Activated CD4-positive, alpha-beta T cell treated with anti-CD3 and anti-CD28 coated beads for 1 hour (primary cell): ENCODE results near the gene PLK5.
A peak's percentile ranks its signal among the peaks of the same experiment; 100 is the strongest.
"Not testable (repeated sequence)": the region's sequence is repeated elsewhere in the genome, so short reads cannot be mapped to it uniquely, and the experiment has no call there.

Experiments used
- DNase-seq: peaks from one replicate; pipeline ENCODE4 v3.0.0-alpha.2; 2020

PLK5 gene

DNA sequence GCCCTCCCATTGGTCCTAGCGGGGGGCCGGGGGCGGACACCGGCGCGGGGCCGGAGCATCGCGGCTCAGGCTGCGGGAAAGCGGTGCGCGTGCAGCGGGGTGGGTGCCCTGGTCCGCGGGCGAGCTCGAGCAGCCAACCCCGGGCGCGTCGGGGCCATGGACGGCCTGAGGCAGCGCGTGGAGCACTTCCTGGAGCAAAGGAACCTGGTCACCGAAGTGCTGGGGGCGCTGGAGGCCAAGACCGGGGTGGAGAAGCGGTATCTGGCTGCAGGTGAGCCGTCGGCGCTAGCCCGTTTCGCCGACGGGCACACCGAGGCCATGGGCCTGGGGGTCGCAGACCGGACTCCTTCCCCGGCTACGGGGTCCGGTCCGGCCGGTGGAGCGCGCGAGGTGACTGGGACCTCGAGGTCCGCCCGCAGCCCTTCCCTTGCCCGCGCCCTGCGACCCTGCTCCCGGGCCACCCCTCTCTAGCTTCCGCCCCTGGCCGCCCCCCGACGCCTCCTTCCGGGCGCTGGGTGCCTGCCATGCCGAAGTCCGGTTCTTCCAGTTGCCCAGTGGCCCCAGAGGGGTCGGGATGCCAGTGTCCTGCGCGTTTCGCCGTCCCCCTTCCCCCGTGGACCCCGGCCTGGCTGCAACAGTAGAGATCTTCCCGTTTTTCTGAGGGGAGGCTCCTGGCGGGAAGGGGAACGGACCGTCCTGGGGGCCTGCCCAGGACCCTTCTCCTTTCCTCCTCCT lies 32.6 kb upstream of the PLK5 start, which contains the start of gene REEP6:
TSS of gene REEP6 (plus strand) at position 68 of the 735 bp plus-strand sequence. CDS start at position 157, 89 bp downstream.
- DNase-seq: no peak

GRCh38 chr19:1491849-1492170 lies 32.1 kb upstream of the PLK5 start:
- no peak for DNase-seq

- no peak for DNase-seq
Observed at GRCh38 chr19:1492474-1493006, 31.3 kb upstream of the PLK5 start.

DNA sequence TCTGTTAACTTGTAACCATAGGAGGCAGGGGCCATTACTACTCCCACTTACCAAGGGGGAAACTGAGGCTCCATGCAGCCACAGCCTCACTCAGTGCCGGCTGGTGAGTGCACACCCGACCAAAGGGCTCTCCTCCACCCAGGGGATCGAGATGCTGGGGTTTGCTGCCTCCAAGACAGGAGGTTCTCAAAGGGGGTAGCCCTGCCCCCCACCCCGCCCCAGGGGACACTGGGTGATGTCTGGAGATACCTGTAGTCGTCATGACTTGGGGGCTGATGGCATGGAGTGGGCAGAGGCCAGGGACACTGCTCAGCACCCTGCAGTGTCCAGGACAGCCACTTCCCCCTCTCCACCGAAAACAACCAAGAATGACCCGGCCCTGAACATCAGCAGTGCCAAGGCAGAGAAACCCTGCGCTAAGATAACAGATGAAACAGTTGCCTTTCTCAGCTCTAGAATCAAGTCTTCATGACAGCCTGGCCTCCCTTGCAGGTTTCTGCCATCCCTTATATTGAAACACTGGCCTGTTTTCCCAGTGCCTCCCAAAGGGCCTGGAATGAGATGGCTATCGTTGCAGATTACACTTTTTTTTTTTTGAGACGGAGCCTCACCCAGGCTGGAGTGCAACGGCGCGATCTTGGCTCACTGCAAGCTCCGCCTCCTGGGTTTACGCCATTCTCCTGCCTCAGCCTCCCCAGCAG lies 29.6 kb upstream of the PLK5 start:
- no peak for DNase-seq

DNA sequence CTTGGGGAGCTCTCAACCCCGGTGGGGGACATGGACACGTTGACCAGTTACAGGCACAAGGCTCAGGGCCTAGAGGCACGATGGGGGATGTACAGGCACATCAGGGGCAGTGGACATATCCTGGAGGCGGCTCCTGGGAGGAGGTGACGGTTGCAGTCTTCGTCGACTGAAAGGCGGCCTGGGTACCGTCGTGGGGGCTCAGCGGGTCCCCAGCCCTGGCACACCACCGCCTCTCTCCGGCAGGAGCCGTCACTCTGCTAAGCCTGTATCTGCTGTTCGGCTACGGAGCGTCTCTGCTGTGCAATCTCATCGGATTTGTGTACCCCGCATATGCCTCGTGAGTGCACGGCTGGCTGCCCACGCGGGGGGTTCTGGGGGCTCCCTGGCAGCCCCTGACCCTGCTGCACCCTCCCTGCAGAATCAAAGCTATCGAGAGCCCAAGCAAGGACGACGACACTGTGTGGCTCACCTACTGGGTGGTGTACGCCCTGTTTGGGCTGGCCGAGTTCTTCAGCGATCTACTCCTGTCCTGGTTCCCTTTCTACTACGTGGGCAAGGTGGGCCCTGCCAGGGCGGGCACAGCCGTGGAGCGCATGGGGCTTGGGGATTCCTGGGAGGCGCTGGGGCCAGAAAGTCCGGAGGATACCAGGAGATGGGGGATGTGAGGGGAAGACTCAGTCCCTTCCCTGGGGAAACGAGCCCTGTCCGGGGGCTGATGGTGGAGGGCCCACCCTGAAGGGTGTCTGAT lies 28.7 kb upstream of the PLK5 start:
- no peak for DNase-seq

- DNase-seq: no peak
Observed at GRCh38 chr19:1495799-1496713, 27.8 kb upstream of the PLK5 start.

DNA sequence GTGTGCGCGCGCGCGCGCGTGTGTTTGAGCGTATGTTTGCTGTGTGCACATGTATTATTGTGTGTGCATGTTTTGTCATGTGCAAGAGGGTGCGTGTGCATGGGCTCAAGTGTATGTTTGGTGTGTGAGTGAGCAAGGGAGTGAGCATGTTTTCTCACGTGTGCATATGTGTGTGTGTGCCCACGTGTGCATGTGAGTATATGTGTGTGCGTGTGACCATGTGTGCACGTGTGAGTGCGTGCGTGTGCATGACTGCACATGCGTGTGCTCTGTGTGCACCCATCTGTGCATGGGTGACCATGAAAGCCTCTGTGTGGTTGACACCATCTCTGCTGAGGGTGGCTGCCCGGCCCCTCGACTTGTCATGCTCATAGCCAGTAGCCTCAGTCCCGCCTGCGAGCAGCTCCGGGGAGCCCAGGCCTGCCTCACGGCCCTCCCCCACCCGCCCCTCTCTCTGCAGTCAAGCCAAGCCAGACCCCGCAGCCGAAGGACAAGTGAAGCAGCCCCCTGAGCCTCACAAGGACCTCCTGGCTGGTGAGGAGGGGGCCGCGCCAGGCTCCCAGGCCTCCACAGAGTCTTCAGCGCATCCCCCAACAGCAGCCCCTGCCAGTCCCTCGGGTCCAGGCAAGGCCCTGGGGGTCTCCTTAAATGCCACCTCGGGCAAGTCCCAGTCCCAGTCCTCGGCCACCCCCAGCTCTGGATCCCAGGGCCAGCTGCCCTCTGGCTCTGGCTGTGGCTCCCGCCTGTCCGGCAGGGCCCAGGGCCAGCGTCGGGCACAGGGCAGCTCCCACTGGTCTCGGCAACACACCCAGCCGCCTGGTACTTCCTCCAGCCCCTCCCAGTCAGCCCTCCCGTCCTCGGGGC lies 26.9 kb upstream of the PLK5 start:
- DNase-seq: no peak

- DNase-seq: no peak
Observed at GRCh38 chr19:1497578-1498235, 26.2 kb upstream of the PLK5 start.

- not testable (repeated sequence) for DNase-seq
Observed at GRCh38 chr19:1499231-1499630, 24.6 kb upstream of the PLK5 start.

GRCh38 chr19:1501200-1501595 lies 22.7 kb upstream of the PLK5 start:
- DNase-seq: no peak

DNA sequence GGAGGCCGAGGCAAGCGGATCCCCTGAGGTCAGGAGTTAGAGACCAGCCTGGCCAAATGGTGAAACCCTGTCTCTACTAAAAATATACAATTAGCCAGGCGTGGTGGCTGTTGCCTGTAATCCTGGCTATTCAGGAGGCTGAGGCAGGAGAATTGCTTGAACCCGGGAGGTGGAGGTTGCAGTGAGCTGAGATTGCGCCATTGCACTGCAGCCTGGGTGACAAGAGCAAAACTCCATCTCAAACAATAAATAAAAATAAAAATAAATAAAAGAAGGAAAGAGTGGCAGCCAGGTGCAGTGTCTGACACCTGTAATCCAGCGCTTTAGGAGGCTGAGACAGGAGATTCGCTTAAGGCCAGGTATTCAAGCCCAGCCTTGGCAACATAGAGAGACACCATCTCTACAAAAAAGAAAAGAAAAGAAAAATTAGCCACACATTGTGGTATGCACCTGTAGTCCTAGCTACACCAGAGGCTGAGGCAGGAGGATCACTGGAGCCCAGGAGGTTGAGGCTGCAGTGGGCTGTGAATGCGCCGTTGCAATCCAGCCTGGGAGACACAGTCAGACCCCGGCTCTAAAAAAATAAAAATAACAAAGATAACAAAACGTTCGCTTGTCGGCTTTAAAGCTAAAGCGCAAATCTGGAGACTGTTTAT lies 21.3 kb upstream of the PLK5 start:
- no peak for DNase-seq

- DNase-seq: peak; percentile 41
Observed at GRCh38 chr19:1503089-1503924, 20.6 kb upstream of the PLK5 start.

GRCh38 chr19:1503925-1504773 lies 19.7 kb upstream of the PLK5 start:
- DNase-seq: no peak

GRCh38 chr19:1505012-1505411 lies 18.9 kb upstream of the PLK5 start:
- DNase-seq: no peak

DNA sequence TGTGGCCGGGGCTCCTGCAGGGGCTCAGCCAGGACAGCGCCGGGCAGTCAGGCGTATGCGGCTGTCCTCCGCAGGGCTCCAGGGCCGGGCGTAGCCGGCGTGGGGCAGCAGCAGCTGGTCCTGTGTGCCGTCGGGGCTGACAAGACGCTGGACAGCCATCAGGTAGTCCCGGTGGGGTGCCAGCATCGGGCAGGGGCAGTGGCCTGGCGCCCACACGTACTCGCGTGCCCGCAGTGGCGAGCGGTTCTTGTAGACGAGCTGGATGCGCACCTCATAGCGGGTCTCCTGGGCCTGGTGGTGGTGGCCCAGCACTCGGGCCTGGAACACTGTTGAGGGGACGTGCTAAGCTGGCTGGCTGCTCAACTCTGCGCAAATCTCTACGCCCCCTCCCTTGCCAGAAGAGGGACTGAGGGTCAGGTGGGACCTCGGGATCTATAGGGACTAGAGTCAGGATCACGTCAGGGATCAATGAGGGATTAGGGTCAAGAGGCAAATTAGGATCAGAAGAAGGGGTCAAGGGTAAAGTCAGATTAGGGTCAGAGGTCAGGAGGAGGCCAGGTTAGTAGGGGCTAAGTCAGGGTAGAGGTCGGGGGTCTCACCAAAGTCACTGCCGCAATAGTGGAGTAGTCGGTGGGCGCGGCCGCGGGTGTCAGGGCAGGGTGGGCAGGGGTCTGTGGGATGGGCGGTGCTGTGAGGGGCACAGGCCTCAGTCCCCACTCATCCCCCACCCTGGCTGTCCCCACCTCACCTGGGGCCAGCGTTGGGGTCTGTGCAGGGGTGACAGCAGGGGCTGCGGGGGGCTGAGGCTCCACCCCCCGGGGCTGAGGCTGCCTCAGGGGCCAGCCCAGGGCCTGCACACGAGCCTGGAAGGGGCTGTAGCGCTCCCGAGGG lies 17.6 kb upstream of the PLK5 start:
- no peak for DNase-seq

DNA sequence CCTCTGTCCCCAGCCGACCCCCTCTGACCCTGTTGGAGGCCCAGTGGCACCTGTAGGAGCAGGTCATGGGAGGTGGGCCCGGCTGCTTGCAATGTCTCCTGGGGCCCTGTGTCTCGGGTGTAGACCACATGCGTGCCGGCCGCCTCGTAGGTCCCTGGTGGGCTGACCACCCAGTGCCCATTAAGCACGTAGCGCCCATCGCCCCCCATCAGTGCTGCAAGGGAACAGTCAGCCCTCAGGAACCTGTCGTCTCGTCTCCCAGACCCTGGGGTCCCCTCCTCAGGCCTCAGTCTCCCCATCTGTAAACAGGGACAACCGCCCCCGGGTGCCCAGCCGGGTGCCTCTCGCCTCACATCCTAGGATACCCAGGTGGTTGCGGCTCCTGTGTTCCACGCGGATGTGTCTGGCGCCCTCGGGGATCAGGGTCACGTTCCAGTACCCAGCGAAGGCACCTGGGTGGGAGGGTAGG lies 16.7 kb upstream of the PLK5 start:
- DNase-seq: no peak
